Forelimb muscle (tissue), 1 donor: ENCODE results near the gene SEMA4C. TPM values are rescaled to one million over a fixed set of nuclear protein-coding genes. Genes with fewer than 3 reads are reported as not detected.
"Not testable (repeated sequence)": the region's sequence is repeated elsewhere in the genome, so short reads cannot be mapped to it uniquely, and the experiment has no call there.

Experiments
- DNase-seq: peaks from one replicate; pipeline ENCODE4 v3.0.0-alpha.2; 2013; ENCODE audit warnings: low read depth
- polyA plus RNA-seq: library from polyadenylated mRNA; unstranded; fragments of 120-200 nt; gene quantifications from one replicate; pipeline ENCODE4 v1.2.1, GENCODE V29; 2013; ENCODE audit not compliant: insufficient read length

Gene SEMA4C
- polyA plus RNA-seq, 1 donor, result 30.4 TPM

- DNase-seq, result no peak
These were observed 27.7 kb upstream of the SEMA4C start for GRCh38 chr2:96897491-96898134.

GRCh38 chr2:96895746-96896651 is 26.1 kb upstream of the SEMA4C start:
- no peak for DNase-seq

- DNase-seq, result no peak
These were observed 25.3 kb upstream of the SEMA4C start for GRCh38 chr2:96895032-96895745.

- DNase-seq, result no peak
These were observed 24.3 kb upstream of the SEMA4C start for GRCh38 chr2:96894151-96894531.

- DNase-seq, result no peak
These were observed 23.6 kb upstream of the SEMA4C start for GRCh38 chr2:96893289-96894150.

GRCh38 chr2:96891591-96892333 is 21.9 kb upstream of the SEMA4C start:
- no peak for DNase-seq

- no peak for DNase-seq
These were observed 21.0 kb upstream of the SEMA4C start for GRCh38 chr2:96890726-96891385.

GRCh38 chr2:96890252-96890651 is 20.4 kb upstream of the SEMA4C start:
- DNase-seq, result no peak

- DNase-seq, result not testable (repeated sequence)
These were observed 19.6 kb upstream of the SEMA4C start for GRCh38 chr2:96889502-96889901.

GRCh38 chr2:96888072-96889011 is 18.5 kb upstream of the SEMA4C start:
- no peak for DNase-seq

GRCh38 chr2:96887493-96888012 is 17.7 kb upstream of the SEMA4C start:
- DNase-seq, result no peak

- DNase-seq, result no peak
These were observed 15.8 kb upstream of the SEMA4C start for GRCh38 chr2:96885432-96886347.

- no peak for DNase-seq
These were observed 14.6 kb upstream of the SEMA4C start for GRCh38 chr2:96884299-96885094.

GRCh38 chr2:96883306-96883705 is 13.4 kb upstream of the SEMA4C start:
- no peak for DNase-seq

GRCh38 chr2:96882906-96883305 is 13.0 kb upstream of the SEMA4C start:
- DNase-seq, result no peak

- DNase-seq, result no peak
These were observed 12.3 kb upstream of the SEMA4C start for GRCh38 chr2:96882230-96882629.
